GM23338 (cell line): ENCODE results near the gene ATP6V1A. TPM values are rescaled to one million over a fixed set of nuclear protein-coding genes. Genes with fewer than 3 reads are reported as not detected.

Experiments used
- ATAC-seq: fragments of 200-7000 bp; cut with Tn5 transposase; 3 replicates; pipeline ENCODE4 v1.9.1; 2020
- DNase-seq: peaks from one replicate; pipeline ENCODE4 v3.0.0-alpha.2; 2015; ENCODE audit warnings: low spot score
- H2AFZ ChIP-seq: fragments of 200-600 bp; sonication (generic); 2 replicates; pipeline ENCODE4 v1.8.0; 2016; ENCODE audit warnings: antibody characterized with exemption, mild to moderate bottlenecking, moderate library complexity
- H3F3A ChIP-seq: fragments of 200-600 bp; sonication (generic); replicated peaks from 2 replicates; pipeline ENCODE4 v1.8.0; 2017; ENCODE audit warnings: antibody characterized with exemption, mixed run types, low read depth
- H3K27ac ChIP-seq: fragments of 200-600 bp; sonication (generic); 2 replicates; pipeline ENCODE4 v1.6.1; 2016; ENCODE audit warnings: low read depth
- H3K27me3 ChIP-seq: fragments of 200-600 bp; sonication (generic); 2 replicates; pipeline ENCODE4 v1.8.0; 2016; ENCODE audit warnings: mild to moderate bottlenecking, mixed run types, moderate library complexity; ENCODE audit not compliant: insufficient read depth
- H3K36me3 ChIP-seq: fragments of 200-600 bp; sonication (generic); 2 replicates; pipeline ENCODE4 v1.8.0; 2016; ENCODE audit warnings: mild to moderate bottlenecking; ENCODE audit not compliant: insufficient read depth
- H3K4me1 ChIP-seq: fragments of 200-600 bp; sonication (generic); 2 replicates; pipeline ENCODE4 v1.8.0; 2016; ENCODE audit warnings: mild to moderate bottlenecking, moderate library complexity; ENCODE audit not compliant: insufficient read depth
- H3K4me2 ChIP-seq: fragments of 200-600 bp; sonication (generic); 2 replicates; pipeline ENCODE4 v1.7.1; 2017; ENCODE audit warnings: mixed run types
- H3K4me3 ChIP-seq: fragments of 200-600 bp; sonication (generic); 2 replicates; pipeline ENCODE4 v1.6.1; 2016; ENCODE audit warnings: mixed run types
- H3K79me2 ChIP-seq: fragments of 200-600 bp; sonication (generic); replicated peaks from 2 replicates; pipeline ENCODE4 v1.8.0; 2017; ENCODE audit warnings: mild to moderate bottlenecking; ENCODE audit not compliant: insufficient read depth
- H3K9me2 ChIP-seq: fragments of 200-600 bp; sonication (generic); 2 replicates; pipeline ENCODE4 v1.8.0; 2017; ENCODE audit not compliant: insufficient read depth
- H4K20me1 ChIP-seq: fragments of 200-600 bp; sonication (generic); replicated peaks from 2 replicates; pipeline ENCODE4 v1.8.0; 2017; ENCODE audit warnings: mild to moderate bottlenecking; ENCODE audit not compliant: insufficient read depth
- H3K27ac Mint-ChIP-seq: 2 replicates; pipeline ENCODE4 v1.8.0; 2020; ENCODE audit warnings: inconsistent platforms, mild to moderate bottlenecking, moderate library complexity, mixed read lengths
- H3K27me3 Mint-ChIP-seq: 3 replicates; pipeline ENCODE4 v1.8.0; 2022; ENCODE audit warnings: low read depth, mild to moderate bottlenecking, moderate library complexity, mixed read lengths, inconsistent platforms; ENCODE audit not compliant: insufficient read depth, poor library complexity
- H3K36me3 Mint-ChIP-seq: 3 replicates; pipeline ENCODE4 v1.8.0; 2021; ENCODE audit warnings: low read depth, mild to moderate bottlenecking, inconsistent platforms, moderate library complexity, mixed read lengths
- H3K4me1 Mint-ChIP-seq: 3 replicates; pipeline ENCODE4 v1.8.0; 2020; ENCODE audit warnings: mild to moderate bottlenecking, inconsistent platforms, mixed read lengths
- H3K4me3 Mint-ChIP-seq: 3 replicates; pipeline ENCODE4 v1.8.0; 2021; ENCODE audit warnings: moderate library complexity, mild to moderate bottlenecking, inconsistent platforms, mixed read lengths
- H3K9me3 Mint-ChIP-seq: 3 replicates; pipeline ENCODE4 v1.8.0; 2020; ENCODE audit warnings: moderate library complexity, mild to moderate bottlenecking, inconsistent platforms, mixed read lengths
- CREB1 ChIP-seq: fragments of 250-450 bp; sonication (Bioruptor Pico); IDR thresholded peaks from 2 replicates; pipeline ENCODE4 v1.5.0; 2020; ENCODE audit warnings: low read depth, mild to moderate bottlenecking, moderate library complexity
- EZH2 ChIP-seq: fragments of 200-600 bp; sonication (generic); IDR thresholded peaks from one replicate; pipeline ENCODE4 v1.8.0; 2017; ENCODE audit warnings: antibody characterized with exemption, mild to moderate bottlenecking, low read depth; ENCODE audit not compliant: unreplicated experiment
- NANOG ChIP-seq: IDR thresholded peaks from 2 replicates; pipeline ENCODE4 v1.6.1; 2016; ENCODE audit warnings: antibody characterized with exemption, borderline replicate concordance
- REST ChIP-seq: IDR thresholded peaks from one replicate; pipeline ENCODE4 v1.6.1; 2018; ENCODE audit warnings: antibody characterized with exemption; ENCODE audit not compliant: unreplicated experiment
- ZNF114 ChIP-seq: fragments of 250-450 bp; sonication (Bioruptor Pico); IDR thresholded peaks from 2 replicates; pipeline ENCODE4 v1.5.0; 2020; ENCODE audit warnings: mild to moderate bottlenecking, moderate library complexity
- ZNF331 ChIP-seq: fragments of 250-450 bp; sonication (Bioruptor Pico); IDR thresholded peaks from 2 replicates; pipeline ENCODE4 v1.5.0; 2020; ENCODE audit warnings: low read depth, mild to moderate bottlenecking, moderate library complexity
- ZNF462 ChIP-seq: fragments of 250-450 bp; sonication (Bioruptor Pico); IDR thresholded peaks from 2 replicates; pipeline ENCODE4 v1.5.0; 2020; ENCODE audit warnings: mild to moderate bottlenecking, moderate library complexity
- polyA plus RNA-seq: library from polyadenylated mRNA; unstranded; fragments of >200 nt; fragmentation: Nextera tagmentation; extraction: Ambion mirVana; gene quantifications from 2 replicates; pipeline ENCODE4 v1.2.1, GENCODE V29; 2016
- total RNA-seq: library from RNA; depleted of rRNA; stranded (reverse); fragments of >200 nt; shearing (Covaris generic); gene quantifications from 2 replicates; pipeline ENCODE4 v1.2.3, GENCODE V29; 2014

ATP6V1A gene
- total and polyA plus RNA-seq, 2 experiments from 2014 or later, result 38.0 to 87.3 TPM

GRCh38 chr3:113764698-113765097, 17.9 kb downstream of the ATP6V1A start:
- ATAC-seq, result no peak
- Histone ChIP-seq H3K79me2 (0 out of 2 replicates have a peak, but pooled peaks cover 12% of the 10 kb centered on the region), H3K27me3 (no peaks in the 10 kb centered on the region), H3K4me3 (no peak overlapping the region), H2AFZ (no peak overlapping the region), H3F3A (no peaks in the 10 kb centered on the region), H3K4me1 (no peaks in the 10 kb centered on the region), H3K4me2 (no peak overlapping the region), H3K36me3 (no peaks in the 10 kb centered on the region), H3K9me2 (no peaks in the 10 kb centered on the region), H3K27ac (no peak overlapping the region), H4K20me1 (no peaks in the 10 kb centered on the region)
- no peaks in the 10 kb centered on the region for H3K4me1 Mint-ChIP-seq
- TF ChIP-seq EZH2 (no peak), CREB1 (no peak), ZNF462 (no peak), REST (no peak), ZNF114 (CRISPR knock-in tag) (no peak), ZNF331 (no peak), NANOG (no peak)
- H3K9me3 Mint-ChIP-seq, result no peaks in the 10 kb centered on the region
- H3K27ac Mint-ChIP-seq, result peak overlapping the region; percentile 81; the same call in 1 of the 2 replicates
- no peaks in the 10 kb centered on the region; the same call in 2 of the 3 replicates for H3K36me3 Mint-ChIP-seq
- no peak for DNase-seq
- H3K27me3 Mint-ChIP-seq, result no peaks in the 10 kb centered on the region
- H3K4me3 Mint-ChIP-seq, result no peak overlapping the region
